Activated CD8-positive, alpha-beta T cell treated with anti-CD3 and anti-CD28 coated beads, Interleukin-2, amount 10 ng/mL, durations not matched to agents 7 days and 5 days (primary cell): Measurements from ENCODE around the gene CUBN. TPM values are rescaled to one million over a fixed set of nuclear protein-coding genes. Genes with fewer than 3 reads are reported as not detected.

Experiments used
- ATAC-seq: fragments of 150-1000 bp; cut with Tn5 transposase; one replicate; pipeline ENCODE4 v1.10.0; 2021; ENCODE audit warnings: moderate library complexity
- CTCF ChIA-PET: fragments of 350-600 bp; sonication (Branson Sonifier 250); formaldehyde crosslinking; loops from one replicate; lab custom pipeline; 2021; ENCODE audit warnings: antibody characterized with exemption; lab: Charles Lee
- POLR2A ChIA-PET: fragments of 350-600 bp; sonication (Branson Sonifier 250); formaldehyde crosslinking; loops from one replicate; lab custom pipeline; 2021; ENCODE audit warnings: antibody characterized with exemption; lab: Charles Lee
- DNase-seq: peaks from one replicate; pipeline ENCODE4 v3.0.0-alpha.2; 2020
- H3K27ac Mint-ChIP-seq: one replicate; pipeline ENCODE4 v1.8.0; 2021; ENCODE audit warnings: mild to moderate bottlenecking, mixed read lengths
- H3K27me3 Mint-ChIP-seq: one replicate; pipeline ENCODE4 v1.8.0; 2021; ENCODE audit warnings: low read depth, mixed read lengths
- H3K36me3 Mint-ChIP-seq: one replicate; pipeline ENCODE4 v1.8.0; 2021; ENCODE audit warnings: low read depth, mixed read lengths
- H3K4me1 Mint-ChIP-seq: one replicate; pipeline ENCODE4 v1.8.0; 2021; ENCODE audit warnings: low read depth, mixed read lengths
- H3K4me3 Mint-ChIP-seq: one replicate; pipeline ENCODE4 v1.8.0; 2021; ENCODE audit warnings: mild to moderate bottlenecking, mixed read lengths
- H3K9me3 Mint-ChIP-seq: one replicate; pipeline ENCODE4 v1.8.0; 2022; ENCODE audit warnings: mixed read lengths; ENCODE audit not compliant: insufficient read depth
- total RNA-seq, 2 experiments: library from RNA; stranded (reverse); gene quantifications; one replicate each; pipeline ENCODE4 v1.2.3, GENCODE V29; 2021

The CUBN gene
- total RNA-seq, 2 experiments from 2014 or later: 0.68 to 1.2 TPM

DNA sequence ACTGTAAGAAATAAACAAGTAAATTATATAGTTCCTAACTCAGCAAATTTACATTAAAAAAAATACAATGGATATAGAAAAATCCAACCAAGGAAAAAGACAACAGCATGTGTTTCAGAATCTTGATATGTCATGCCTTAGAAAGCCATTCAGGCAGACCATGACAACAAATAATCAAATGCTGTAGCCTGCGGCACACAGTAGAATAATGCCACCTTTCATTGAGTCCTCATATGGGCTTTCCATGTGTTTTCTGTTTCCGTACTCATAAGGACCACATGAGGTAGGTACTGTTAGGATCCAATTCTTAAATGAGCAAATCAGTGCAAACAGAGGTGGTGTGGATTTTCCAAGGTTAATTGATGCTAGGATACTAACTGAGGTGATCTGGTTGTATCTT is 138.6 kb downstream of the CUBN start:
- ChIA-PET POLR2A (no interaction called here), CTCF (no interaction called here)
- peaks cover 1% of the 10 kb centered on the region for H3K27me3 Mint-ChIP-seq
- DNase-seq: no peak
- H3K9me3 Mint-ChIP-seq: no peaks in the 10 kb centered on the region
- H3K27ac Mint-ChIP-seq: no peak overlapping the region
- H3K4me1 Mint-ChIP-seq: peaks cover 2% of the 10 kb centered on the region
- no peaks in the 10 kb centered on the region for H3K36me3 Mint-ChIP-seq
- no peak for ATAC-seq
- H3K4me3 Mint-ChIP-seq: no peak overlapping the region

GRCh38 chr10:16989826-16990293 is 139.8 kb downstream of the CUBN start:
- H3K4me3 Mint-ChIP-seq: no peak overlapping the region
- DNase-seq (no peak), ATAC-seq (no peak)
- H3K27me3 Mint-ChIP-seq: peaks cover 1% of the 10 kb centered on the region
- no peaks in the 10 kb centered on the region for H3K4me1 Mint-ChIP-seq
- ChIA-PET POLR2A (no interaction called here), CTCF (no interaction called here)
- H3K9me3 Mint-ChIP-seq: no peaks in the 10 kb centered on the region
- no peaks in the 10 kb centered on the region for H3K36me3 Mint-ChIP-seq
- H3K27ac Mint-ChIP-seq: no peak overlapping the region

DNA sequence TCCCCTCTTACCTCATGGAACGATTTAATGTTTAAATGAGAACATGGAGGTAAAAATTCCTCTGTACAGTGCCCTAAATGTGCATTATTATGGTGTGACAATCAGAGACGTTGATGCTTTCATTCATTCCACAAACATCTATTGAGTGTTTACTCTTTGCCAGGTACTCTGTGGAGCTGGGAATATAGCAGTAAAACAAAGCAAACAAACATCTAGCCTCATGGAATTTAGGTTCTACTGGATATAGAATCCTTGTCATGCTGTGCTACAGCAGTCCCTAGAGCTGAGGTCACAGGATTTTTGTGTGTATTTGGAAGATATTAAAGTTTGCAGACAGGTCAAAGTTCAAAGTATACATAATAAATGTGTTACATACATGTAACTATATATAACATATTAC is 140.7 kb downstream of the CUBN start:
- H3K4me1 Mint-ChIP-seq: no peaks in the 10 kb centered on the region
- ATAC-seq: no peak
- H3K27ac Mint-ChIP-seq: no peak overlapping the region
- ChIA-PET POLR2A (no interaction called here), CTCF (interaction anchor here (0.6 kb wide), 1 partner anchor 52 kb away, joined by 4 read pairs; no protein-coding TSS in a partner anchor)
- peaks cover 1% of the 10 kb centered on the region for H3K27me3 Mint-ChIP-seq
- no peak overlapping the region for H3K4me3 Mint-ChIP-seq
- no peaks in the 10 kb centered on the region for H3K9me3 Mint-ChIP-seq
- no peaks in the 10 kb centered on the region for H3K36me3 Mint-ChIP-seq
- no peak for DNase-seq

DNA sequence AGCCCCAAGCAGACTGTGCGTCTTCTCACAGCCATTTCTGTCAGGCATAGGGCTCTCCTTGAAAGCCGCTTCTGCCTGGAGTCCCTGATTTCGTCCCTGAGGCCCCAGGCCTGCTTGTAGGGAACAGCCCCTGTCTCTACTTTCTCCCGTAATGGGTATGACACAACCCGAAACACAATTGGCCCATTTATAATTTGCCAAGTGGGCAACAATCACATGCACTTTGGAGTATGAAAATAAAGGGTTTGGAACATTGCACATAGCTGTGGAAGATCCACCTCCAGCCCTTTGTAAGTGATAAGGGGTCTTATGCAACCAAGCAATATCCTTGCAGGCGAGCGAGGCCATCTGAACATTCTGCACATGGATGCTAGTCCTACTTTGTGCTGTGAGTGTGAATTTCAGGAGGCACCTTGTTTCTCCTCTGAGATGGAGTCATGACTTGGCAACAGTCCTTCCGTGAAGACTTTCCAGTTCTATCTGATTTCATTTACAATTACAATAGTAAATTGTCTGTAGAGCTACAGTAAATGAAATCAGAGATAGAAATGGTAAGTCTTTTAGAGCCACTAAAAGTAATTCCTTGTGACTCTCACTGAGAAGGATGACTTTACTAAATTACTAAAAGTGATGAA is 141.5 kb downstream of the CUBN start:
- POLR2A ChIA-PET: no interaction called here
- Mint-ChIP-seq H3K36me3 (no peaks in the 10 kb centered on the region), H3K9me3 (no peaks in the 10 kb centered on the region), H3K4me1 (no peaks in the 10 kb centered on the region), H3K27ac (no peak overlapping the region), H3K27me3 (no peaks in the 10 kb centered on the region), H3K4me3 (no peak overlapping the region)
- CTCF ChIA-PET: no interaction called here
- ATAC-seq: no peak
- no peak for DNase-seq

GRCh38 chr10:16987206-16987621 is 142.4 kb downstream of the CUBN start:
- Mint-ChIP-seq H3K36me3 (no peaks in the 10 kb centered on the region), H3K27ac (no peak overlapping the region), H3K4me3 (no peak overlapping the region), H3K4me1 (no peaks in the 10 kb centered on the region), H3K27me3 (no peaks in the 10 kb centered on the region), H3K9me3 (no peaks in the 10 kb centered on the region)
- no peak for DNase-seq
- POLR2A ChIA-PET: no interaction called here
- CTCF ChIA-PET: interaction anchor here (1.1 kb wide), 1 partner anchor 43 kb away, joined by 3 read pairs; no protein-coding TSS in a partner anchor
- no peak for ATAC-seq

- H3K4me1 Mint-ChIP-seq: no peaks in the 10 kb centered on the region
- no peak overlapping the region for H3K4me3 Mint-ChIP-seq
- H3K27ac Mint-ChIP-seq: no peak overlapping the region
- H3K9me3 Mint-ChIP-seq: no peaks in the 10 kb centered on the region
- POLR2A ChIA-PET: no interaction called here
- no peaks in the 10 kb centered on the region for H3K36me3 Mint-ChIP-seq
- DNase-seq (no peak), ATAC-seq (no peak)
- CTCF ChIA-PET: interaction anchor here (1.1 kb wide), 1 partner anchor 42 kb away, joined by 3 read pairs; no protein-coding TSS in a partner anchor
- no peaks in the 10 kb centered on the region for H3K27me3 Mint-ChIP-seq
Observed at GRCh38 chr10:16986406-16987205, 143.0 kb downstream of the CUBN start.

DNA sequence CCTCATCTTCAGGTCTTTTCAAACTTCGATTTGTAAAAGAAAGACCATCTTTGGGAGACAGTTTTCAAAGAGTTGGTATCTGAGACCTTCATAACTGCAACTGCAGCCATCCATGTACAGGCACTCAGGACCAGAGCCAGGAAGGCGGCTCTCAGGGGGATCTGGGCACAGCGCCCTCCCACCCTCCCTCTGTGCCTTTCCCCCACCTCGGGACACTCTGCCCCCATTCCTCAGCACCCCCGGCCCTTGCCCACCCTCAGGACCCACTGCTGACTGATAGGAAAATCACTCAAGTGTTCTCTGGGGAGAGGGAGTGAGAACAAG is 143.6 kb downstream of the CUBN start:
- Mint-ChIP-seq H3K27me3 (no peaks in the 10 kb centered on the region), H3K27ac (no peak overlapping the region), H3K36me3 (no peaks in the 10 kb centered on the region), H3K9me3 (no peaks in the 10 kb centered on the region), H3K4me3 (no peak overlapping the region), H3K4me1 (no peaks in the 10 kb centered on the region)
- ATAC-seq: no peak
- ChIA-PET POLR2A (no interaction called here), CTCF (no interaction called here)
- DNase-seq: no peak

DNA sequence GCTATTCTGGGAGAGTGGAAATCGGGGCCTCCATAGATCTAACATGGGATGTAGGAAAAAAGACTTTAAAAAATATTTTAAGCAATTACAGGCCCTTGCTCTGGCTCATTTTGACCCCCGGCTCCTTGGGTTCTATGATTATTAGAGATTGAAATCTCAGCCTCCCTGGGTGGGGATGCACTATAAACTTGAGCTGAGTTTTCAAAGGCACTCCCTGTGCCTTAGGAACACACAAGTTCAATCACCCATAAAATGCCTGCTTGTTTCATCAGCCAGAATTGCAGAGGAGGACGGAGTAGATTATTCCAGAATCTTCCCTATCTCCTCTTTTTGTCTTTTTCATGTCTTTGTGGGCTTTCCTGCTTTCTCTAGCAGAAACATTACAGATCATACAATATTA is 145.4 kb downstream of the CUBN start:
- ChIA-PET POLR2A (no interaction called here), CTCF (no interaction called here)
- H3K27me3 Mint-ChIP-seq: no peaks in the 10 kb centered on the region
- ATAC-seq: no peak
- H3K9me3 Mint-ChIP-seq: no peaks in the 10 kb centered on the region
- DNase-seq: no peak
- no peaks in the 10 kb centered on the region for H3K4me1 Mint-ChIP-seq
- no peak overlapping the region for H3K27ac Mint-ChIP-seq
- H3K4me3 Mint-ChIP-seq: no peak overlapping the region
- peaks cover 5% of the 10 kb centered on the region for H3K36me3 Mint-ChIP-seq

DNA sequence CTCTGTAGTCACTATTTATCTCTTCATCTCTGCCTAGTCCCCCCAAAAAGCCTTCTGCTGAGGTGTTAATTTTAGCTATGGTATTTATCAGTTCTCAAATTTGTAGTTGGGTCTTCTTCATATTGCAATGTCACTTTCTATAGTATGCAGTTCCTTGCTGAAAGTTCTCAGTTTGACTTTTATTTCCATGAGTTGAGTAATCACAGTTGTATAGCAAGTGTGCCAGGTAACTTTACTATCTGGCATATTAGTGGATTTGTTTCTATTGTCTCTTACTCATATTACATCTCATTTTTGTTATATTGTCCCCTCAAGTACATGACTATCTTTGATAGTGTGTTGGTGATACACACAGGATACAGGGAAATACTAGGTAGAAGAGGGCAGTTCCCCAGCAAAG is 152.8 kb downstream of the CUBN start:
- H3K9me3 Mint-ChIP-seq: no peaks in the 10 kb centered on the region
- H3K27me3 Mint-ChIP-seq: no peaks in the 10 kb centered on the region
- no peaks in the 10 kb centered on the region for H3K4me1 Mint-ChIP-seq
- H3K4me3 Mint-ChIP-seq: no peak overlapping the region
- H3K36me3 Mint-ChIP-seq: peaks cover 6% of the 10 kb centered on the region
- ChIA-PET POLR2A (no interaction called here), CTCF (no interaction called here)
- ATAC-seq (no peak), DNase-seq (no peak)
- no peak overlapping the region for H3K27ac Mint-ChIP-seq

DNA sequence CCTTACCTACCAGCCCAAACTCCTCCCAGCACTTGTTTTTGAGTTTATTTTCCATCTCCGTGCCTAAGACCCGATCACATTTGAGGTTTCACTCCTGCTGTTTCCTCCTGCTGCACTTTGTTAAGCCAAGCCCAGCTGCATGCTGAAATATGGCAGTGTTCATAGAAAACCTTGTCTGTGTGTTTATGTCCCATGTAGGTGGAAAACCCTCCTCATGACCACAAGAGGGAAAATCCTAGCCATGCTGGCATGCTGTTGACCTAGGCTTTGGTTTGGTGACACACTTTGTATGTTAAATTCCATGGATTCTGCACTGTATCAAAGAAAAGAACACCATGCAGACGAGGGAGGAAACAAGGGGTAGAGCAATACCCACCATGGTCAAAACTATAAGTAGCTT is 154.4 kb downstream of the CUBN start:
- Mint-ChIP-seq H3K27ac (no peak overlapping the region), H3K9me3 (no peaks in the 10 kb centered on the region), H3K4me1 (no peaks in the 10 kb centered on the region), H3K4me3 (no peak overlapping the region), H3K36me3 (peaks cover 6% of the 10 kb centered on the region), H3K27me3 (no peaks in the 10 kb centered on the region)
- ChIA-PET CTCF (no interaction called here), POLR2A (no interaction called here)
- ATAC-seq (no peak), DNase-seq (no peak)

GRCh38 chr10:16968416-16969041 is 161.1 kb downstream of the CUBN start:
- H3K36me3 Mint-ChIP-seq: no peaks in the 10 kb centered on the region
- ChIA-PET CTCF (no interaction called here), POLR2A (no interaction called here)
- H3K4me1 Mint-ChIP-seq: peaks cover 16% of the 10 kb centered on the region
- no peak for ATAC-seq
- H3K4me3 Mint-ChIP-seq: no peak overlapping the region
- H3K9me3 Mint-ChIP-seq: no peaks in the 10 kb centered on the region
- H3K27ac Mint-ChIP-seq: no peak overlapping the region
- no peak for DNase-seq
- H3K27me3 Mint-ChIP-seq: no peaks in the 10 kb centered on the region

DNA sequence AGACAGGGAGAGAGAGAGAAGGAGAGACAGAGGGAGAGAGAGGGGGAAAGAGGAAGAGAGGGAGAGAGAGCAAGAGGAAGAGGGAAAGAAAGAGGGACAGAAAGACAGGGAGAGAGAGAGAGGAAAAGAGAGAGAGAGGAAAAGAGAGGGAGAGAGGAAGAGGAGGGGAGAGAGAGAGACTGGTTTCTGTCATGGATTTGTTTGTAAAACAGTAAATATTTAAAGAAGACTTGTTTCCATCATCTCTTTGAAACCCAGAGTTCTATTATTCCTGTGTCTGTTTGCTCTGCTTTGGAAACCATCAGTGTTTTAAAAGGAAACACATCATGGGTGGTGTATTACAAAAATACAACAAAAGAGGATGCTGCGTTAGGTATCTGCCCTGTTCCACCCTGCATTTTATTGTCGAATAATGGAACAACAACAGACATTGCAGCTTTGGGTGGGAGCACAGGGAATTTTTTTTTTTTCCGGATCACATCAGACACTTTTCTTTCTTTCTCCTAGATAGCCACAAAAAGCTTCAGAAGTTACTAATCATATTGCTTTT is 161.7 kb downstream of the CUBN start:
- Mint-ChIP-seq H3K27ac (no peak overlapping the region), H3K27me3 (no peaks in the 10 kb centered on the region), H3K4me3 (no peak overlapping the region), H3K36me3 (no peaks in the 10 kb centered on the region), H3K9me3 (no peaks in the 10 kb centered on the region), H3K4me1 (peaks cover 16% of the 10 kb centered on the region)
- ChIA-PET POLR2A (no interaction called here), CTCF (no interaction called here)
- no peak for ATAC-seq
- no peak for DNase-seq
